ENCODE data around the gene NT5C3A. TPM values are rescaled to one million over a fixed set of nuclear protein-coding genes. Genes with fewer than 3 reads are reported as not detected.
A peak's percentile ranks its signal among the peaks of the same experiment; 100 is the strongest.

Gene NT5C3A
- total and polyA plus RNA-seq, 9 of the 15 experiments (the other 6 are each of a cell fraction or from before 2014, with no cell fraction given): 18.6 to 60.1 (median 40.0) TPM

- TF ChIP-seq PBX2 (CRISPR knock-in tag; IDR thresholded peaks at IDR 0.05; ENCODE audit: low read depth) (no peak), PBX2 (tag; conservative IDR thresholded peaks at IDR 0.05; ENCODE audit: low read depth) (no peak), RBM39 (optimal IDR thresholded peaks at IDR 0.05; ENCODE audit: low read depth, low read length) (no peak), ZNF644 (tag; IDR thresholded peaks at IDR 0.05; ENCODE audit: low read depth) (no peak; the same call in 1 of the 2 replicates), ETV6 (IDR thresholded peaks at IDR 0.05; ENCODE audit: borderline replicate concordance in 1 of 2, low read depth in 2 of 2, low read length in 1 of 2) (no peak), ETV6 (CRISPR knock-in tag; IDR thresholded peaks at IDR 0.05; ENCODE audit: borderline replicate concordance) (no peak), DPF2 (IDR thresholded peaks at IDR 0.05) (no peak), TSC22D4 (tag; IDR thresholded peaks at IDR 0.05) (no peak), KLF1 (tag; IDR thresholded peaks at IDR 0.05) (no peak), SMAD3 (CRISPR knock-in tag; conservative IDR thresholded peaks at IDR 0.05) (no peak), ZHX1 (conservative IDR thresholded peaks at IDR 0.05; ENCODE audit: low read length) (no peak), ZNF699 (CRISPR knock-in tag; IDR thresholded peaks at IDR 0.05; ENCODE audit: insufficient replicate concordance) (no peak), RBBP5 (IDR thresholded peaks at IDR 0.05; ENCODE audit: borderline replicate concordance, insufficient read depth, low read length, poor library complexity, severe bottlenecking) (peak; percentile 97), ZNF449 (CRISPR knock-in tag; IDR thresholded peaks at IDR 0.05) (no peak), SRF (CRISPR knock-in tag; IDR thresholded peaks at IDR 0.05) (no peak), CTCFL (IDR thresholded peaks at IDR 0.05; ENCODE audit: borderline replicate concordance, insufficient read depth, low read depth, low read length, poor library complexity, severe bottlenecking) (peak; percentile 72), ZNF23 (CRISPR knock-in tag; IDR thresholded peaks at IDR 0.05) (no peak), POLR3A (IDR thresholded peaks at IDR 0.05; ENCODE audit: borderline replicate concordance, extremely low read depth, insufficient read depth, insufficient read length) (no peak)
Observed at GRCh38 chr7:33109005-33109757, 46.6 kb upstream of the NT5C3A start, which contains the start of gene RP9 (continued).
